IPS-NIHi7 (cell line): ENCODE data around the gene TNP1.

Experiments
- DNase-seq: peaks from one replicate; pipeline ENCODE4 v3.0.0; 2012; ENCODE audit warnings: mixed read lengths; ENCODE audit errors: extremely low spot score

TNP1 gene

DNA sequence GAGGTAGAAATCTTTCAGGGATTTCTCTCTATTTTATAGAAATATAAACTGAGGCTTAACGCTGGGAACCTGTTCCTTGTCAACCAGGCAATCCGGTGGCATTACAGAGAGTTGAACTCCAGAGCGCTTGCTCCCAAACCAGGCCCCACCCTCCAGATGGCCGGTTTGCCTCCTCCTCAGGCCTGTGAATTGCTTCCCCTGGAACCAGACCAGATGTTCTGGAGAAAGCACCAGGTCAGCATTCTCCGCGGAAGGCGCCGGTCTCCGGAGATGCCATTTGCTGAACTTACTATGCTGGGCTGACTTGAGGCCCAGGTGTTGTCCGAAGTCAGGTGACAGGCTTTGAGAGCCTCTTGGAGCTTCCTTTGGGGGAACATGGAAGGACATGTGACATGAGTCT is 17.2 kb downstream of the TNP1 start:
- DNase-seq, result no peak

DNA sequence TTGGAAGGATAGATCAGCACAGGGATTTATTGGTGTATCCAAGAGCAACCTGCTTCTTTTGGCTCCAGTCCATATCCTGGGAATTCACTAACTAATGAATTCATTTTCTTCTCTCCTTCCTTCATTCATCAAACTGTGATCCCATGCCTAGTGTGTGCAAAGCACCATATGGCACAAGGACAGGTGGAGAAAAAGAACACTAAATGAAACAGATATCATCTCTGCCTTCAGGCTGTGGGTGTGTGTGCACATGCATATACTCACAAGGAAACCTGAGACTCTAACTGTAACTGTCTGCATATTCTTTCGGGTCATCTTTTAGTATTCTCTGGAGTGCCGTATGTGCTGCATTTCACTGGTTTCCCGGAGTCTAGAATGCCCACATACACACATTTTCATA is 20.2 kb downstream of the TNP1 start:
- no peak for DNase-seq

DNA sequence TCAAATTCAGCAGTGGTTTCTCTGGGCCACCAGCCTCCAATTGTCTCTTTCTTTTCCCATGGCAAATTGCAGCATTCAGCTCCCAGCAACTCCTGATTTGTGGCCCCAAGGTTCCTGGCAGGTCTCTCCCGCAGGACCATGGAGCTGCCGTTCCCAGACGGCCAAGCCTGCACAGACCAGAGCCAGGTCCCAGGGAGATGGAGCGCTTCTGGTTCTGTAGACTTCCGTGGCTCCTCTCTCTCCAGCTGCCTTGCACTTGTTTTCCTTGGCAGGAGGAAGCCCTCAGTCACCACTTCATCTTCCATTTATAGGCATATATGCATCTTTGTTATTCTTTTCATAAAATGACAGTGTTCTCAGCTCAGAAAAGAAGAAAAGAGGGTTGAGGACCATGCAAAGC is 21.7 kb downstream of the TNP1 start:
- DNase-seq, result no peak

DNA sequence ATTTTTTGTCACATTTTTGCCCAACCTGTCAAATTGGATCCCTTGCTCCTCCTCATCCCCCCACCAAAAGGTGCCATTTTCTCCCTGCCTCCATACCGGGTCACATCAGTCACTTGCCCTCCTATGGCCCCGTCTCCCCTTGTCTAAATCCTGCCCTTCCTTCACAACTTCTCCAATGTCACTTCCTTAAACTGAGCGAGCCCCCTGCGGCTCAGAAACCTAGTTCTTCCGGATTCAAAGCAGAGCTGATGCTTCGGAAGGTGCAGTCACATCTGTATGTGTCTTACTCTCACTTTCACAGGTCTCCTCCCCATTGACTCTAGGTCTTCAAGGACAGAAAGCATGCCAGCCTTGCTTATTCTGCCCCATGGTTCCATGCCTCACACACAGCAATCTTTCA is 22.1 kb downstream of the TNP1 start:
- no peak for DNase-seq

DNA sequence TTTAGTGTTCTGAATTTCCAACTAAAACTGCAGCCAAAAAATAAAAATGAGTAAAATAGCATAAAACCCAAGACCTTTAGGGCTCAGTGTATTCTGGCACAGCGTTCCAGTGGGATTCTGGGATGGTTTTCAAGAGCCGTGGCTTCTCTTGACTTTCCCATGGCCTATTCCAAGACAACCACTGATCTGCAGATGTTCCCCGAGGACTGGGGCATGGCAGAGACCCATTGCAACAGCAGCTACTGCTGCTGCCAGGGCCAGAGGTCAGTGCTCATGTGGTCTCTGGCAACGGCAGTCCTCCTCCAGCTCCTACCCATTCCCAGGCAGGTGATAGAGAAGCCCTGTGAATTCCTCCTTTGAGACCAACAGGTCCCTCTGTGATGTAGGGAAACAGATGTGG is 26.8 kb downstream of the TNP1 start:
- no peak for DNase-seq

DNA sequence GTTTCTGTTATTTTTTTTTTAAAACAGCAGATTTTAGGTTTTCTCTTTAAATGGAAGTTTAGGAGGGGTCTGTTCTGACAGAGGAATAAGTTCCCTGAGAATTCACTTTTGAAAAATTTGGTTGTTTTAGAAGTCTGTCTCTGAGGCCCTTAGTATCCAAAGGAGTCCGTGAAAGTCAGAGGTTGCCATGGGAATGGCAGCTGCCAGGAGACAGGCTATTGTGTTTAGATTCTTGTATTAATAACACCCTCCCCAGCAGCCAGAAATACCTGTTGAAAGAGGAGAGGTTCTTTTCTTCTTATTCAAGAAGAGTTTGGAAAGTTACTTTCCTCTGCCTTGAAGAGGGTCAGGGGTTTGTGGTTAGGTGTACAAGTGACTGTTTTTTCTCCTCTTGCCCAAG is 29.5 kb downstream of the TNP1 start:
- no peak for DNase-seq

DNA sequence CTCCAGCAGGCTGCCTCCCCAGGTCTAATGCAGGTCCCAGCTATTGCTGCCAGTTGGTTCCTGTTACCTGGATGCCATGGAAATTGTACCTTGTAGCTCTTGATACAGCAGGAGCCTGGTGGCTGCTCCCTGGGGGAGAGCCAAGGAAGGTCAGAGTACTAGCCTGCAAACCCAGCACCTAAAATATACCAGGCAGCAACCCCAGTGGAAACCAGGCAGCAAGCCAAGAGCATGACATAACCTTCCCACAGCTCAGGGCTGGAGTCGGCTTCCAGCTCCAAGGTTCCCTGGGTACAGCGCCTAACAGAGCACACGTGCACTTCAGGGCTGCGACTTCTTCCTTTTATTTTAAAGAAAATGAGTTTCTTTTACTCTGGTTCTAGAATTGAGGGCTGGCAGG is 30.3 kb downstream of the TNP1 start:
- no peak for DNase-seq

DNA sequence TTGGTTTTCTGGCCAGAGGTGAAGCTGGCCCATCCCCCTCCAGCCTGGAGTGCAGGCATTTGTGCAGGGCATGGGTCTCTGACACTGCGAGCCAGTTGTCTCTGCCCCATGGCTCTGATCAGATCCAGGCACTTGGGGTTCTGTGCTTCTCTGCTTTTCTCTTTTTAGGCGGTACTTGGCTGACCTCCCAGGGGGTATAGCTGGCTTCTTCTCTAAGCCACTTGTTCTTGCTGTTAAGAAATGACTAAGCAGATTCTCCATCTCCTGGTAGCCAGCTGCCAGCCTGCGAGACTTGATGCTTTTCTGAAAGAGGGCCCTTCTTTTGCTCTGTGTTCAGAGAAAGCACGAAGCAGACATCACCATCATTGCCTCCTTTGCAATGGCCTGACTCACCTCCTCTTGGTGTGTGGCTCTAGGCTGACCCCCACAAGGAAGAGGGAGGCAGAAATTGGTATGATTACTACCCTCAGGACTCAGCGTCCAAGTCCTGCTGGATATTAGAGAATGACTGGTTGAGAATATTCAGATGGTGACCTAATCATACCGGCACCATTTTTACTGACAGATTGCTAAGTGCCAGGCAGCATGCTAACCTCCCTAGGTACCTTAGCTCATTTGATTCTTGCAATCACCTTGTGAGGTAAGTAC is 32.7 kb downstream of the TNP1 start:
- DNase-seq, result no peak

DNA sequence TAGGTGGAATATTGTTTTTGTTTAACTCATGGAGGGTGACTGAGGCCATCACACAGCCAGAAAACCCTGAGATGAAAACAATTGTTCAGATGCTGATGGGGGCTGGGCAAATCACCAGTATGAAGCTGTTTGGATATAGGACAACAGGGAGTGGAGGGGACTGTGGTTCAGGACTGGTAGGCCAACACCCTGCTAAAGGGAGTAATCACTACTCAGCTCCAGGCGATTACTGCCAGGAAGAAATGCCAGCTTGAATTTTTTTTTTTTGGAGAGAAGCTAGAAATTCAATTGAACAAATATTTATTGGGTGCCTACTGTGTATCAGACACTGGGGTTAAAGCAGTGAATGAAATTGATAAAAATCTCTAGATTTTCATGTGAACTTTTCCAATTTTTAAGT is 37.4 kb downstream of the TNP1 start:
- DNase-seq, result no peak

DNA sequence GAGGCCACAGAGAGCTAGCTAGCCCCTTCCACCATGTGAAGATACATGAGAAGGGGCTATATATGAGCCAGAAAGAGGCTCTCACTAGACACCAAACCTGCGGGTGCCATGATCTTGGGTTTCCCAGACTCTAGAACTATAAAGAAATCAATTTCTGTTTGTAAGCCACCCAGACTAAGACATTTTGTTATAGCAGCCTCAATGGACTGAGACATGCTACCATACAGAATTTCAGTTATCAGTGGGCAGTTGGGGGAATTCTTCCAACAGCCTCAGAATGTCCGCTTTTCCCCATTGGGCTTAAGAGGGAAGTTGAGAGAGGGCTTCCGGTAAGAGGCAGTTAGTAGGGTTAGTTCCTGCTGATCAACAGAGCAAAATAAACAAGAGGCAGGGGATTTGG is 39.2 kb downstream of the TNP1 start:
- DNase-seq, result no peak

DNA sequence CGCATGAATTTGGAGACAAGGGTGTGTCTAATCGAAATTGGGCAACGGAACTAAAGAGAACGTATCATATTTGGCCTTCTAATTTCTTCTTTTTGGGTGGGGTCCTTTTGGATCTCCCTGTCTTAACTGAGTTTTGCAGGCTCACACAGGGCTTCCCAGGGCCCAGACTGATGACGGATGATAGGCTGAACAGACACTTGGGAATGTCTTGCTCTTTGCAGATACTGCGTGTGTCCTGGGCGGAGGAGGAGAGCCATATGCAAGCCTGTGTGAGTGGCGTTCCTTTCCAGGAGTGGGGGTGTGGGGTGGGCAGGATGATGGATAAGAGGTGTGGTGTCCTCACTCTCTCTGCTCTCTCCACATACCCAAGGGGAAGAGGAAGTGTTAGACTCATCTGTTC is 40.1 kb downstream of the TNP1 start:
- DNase-seq, result no peak

DNA sequence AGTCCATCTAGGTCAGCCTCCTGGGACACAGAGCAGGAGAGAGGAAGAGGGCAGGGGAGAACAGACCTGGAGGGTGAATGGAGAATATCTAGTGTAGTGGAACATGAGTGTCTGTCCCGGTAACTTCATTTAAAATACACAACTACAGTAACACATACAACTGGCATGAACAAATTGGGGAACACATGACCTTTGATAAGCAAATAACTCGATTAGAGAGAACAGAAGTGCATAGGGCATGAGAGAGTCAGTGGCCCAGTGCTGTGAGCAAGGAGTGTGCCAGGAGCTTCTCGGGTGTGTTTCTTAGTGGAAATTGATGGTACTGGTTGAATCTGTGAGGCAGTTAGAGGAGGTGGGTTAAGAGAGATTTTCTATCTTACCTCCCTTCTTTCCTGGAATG is 40.8 kb downstream of the TNP1 start:
- DNase-seq, result no peak

DNA sequence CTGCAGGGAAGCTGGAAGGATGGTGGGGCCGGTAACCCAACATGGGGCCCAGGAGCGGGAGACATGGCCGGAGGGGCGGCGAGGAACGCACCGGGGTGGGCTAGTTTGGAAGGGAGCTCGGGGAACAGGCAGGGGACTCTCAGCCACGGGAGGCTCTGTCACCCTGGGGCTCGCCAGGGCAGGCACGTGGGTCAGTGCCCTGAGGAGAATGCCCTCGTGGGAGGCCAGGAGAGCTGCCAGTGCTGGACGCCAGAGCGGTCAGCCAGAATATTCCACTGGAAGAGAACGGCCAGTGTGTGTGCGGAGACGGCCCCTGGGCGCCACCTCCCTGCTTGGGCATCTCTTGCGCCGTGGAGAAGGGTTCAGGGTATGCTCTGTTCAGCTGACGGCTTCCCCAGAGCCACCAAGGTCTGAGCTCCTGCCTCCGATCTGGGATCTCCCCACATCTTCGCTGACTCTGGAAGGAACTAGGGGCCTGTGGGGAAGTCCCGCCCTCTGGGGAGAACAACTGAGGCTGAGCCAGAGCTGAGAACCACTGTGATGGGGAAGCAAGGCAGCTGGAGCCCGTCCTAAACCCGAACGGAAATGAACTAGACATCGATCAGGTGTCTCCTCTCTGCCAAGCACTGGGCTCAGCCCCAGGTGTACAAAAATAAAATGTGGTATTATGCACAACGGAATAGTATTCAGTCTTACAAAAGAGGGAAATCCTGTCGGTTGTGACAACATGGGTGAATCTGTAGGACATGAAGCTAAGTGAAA is 49.3 kb downstream of the TNP1 start:
- no peak for DNase-seq
